AG08395 (cell line): ENCODE measurements around the gene CBS.
"Not testable (repeated sequence)": the region's sequence is repeated elsewhere in the genome, so short reads cannot be mapped to it uniquely, and the experiment has no call there.

Source experiments
- DNase-seq: peaks from one replicate; pipeline ENCODE4 v3.0.0; 2012; ENCODE audit warnings: mixed read lengths, low spot score

Gene CBS

GRCh38 chr21:43024439-43025136 lies 51.0 kb downstream of the CBS start:
- DNase-seq: no peak

- DNase-seq: no peak
Measured at GRCh38 chr21:43023175-43023574, 52.5 kb downstream of the CBS start.

- DNase-seq: no peak
Measured at GRCh38 chr21:43021756-43022600, 53.7 kb downstream of the CBS start.

- DNase-seq: peak; percentile 27
Measured at GRCh38 chr21:43021191-43021590, 54.4 kb downstream of the CBS start.

GRCh38 chr21:43020771-43021170 lies 54.9 kb downstream of the CBS start:
- no peak for DNase-seq

GRCh38 chr21:43020177-43020576 lies 55.5 kb downstream of the CBS start:
- no peak for DNase-seq

- DNase-seq: no peak
Measured at GRCh38 chr21:43018519-43018918, 57.1 kb downstream of the CBS start.

- no peak for DNase-seq
Measured at GRCh38 chr21:43016728-43017127, 58.9 kb downstream of the CBS start.

- no peak for DNase-seq
Measured at GRCh38 chr21:43015906-43016540, 59.6 kb downstream of the CBS start.

GRCh38 chr21:43012596-43012995 lies 63.0 kb downstream of the CBS start:
- DNase-seq: peak; percentile 22

GRCh38 chr21:43006874-43007208 lies 68.8 kb downstream of the CBS start:
- no peak for DNase-seq

- DNase-seq: not testable (repeated sequence)
Measured at GRCh38 chr21:43006051-43006873, 69.4 kb downstream of the CBS start.

GRCh38 chr21:43005635-43006034 lies 70.0 kb downstream of the CBS start:
- DNase-seq: no peak

GRCh38 chr21:43004926-43005325 lies 70.7 kb downstream of the CBS start:
- no peak for DNase-seq
